HepG2 (cell line): Measurements from ENCODE around the gene CFAP54. TPM values are rescaled to one million over a fixed set of nuclear protein-coding genes. Genes with fewer than 3 reads are reported as not detected.

Experiments used
- BCLAF1 ChIP-seq: fragments of 450-650 bp; IDR thresholded peaks from 2 replicates; pipeline ENCODE4 v1.6.1; 2017; ENCODE audit warnings: mild to moderate bottlenecking
- CTCF ChIP-seq: sonication (generic); formaldehyde crosslinking; IDR thresholded peaks from 2 replicates; pipeline ENCODE4 v1.5.0; 2020; ENCODE audit warnings: mild to moderate bottlenecking, missing genetic modification reagents, moderate library complexity
- GABPB1 ChIP-seq: IDR thresholded peaks from 2 replicates; pipeline ENCODE4 v1.6.1; 2016; ENCODE audit warnings: mild to moderate bottlenecking, missing genetic modification reagents, moderate library complexity, missing compliant biosample characterization
- HMG20A ChIP-seq: IDR thresholded peaks from 2 replicates; pipeline ENCODE4 v1.6.1; 2016; ENCODE audit warnings: borderline replicate concordance
- LCORL ChIP-seq, 2 experiments: fragments of 450-650 bp in 1 of 2; sonication (generic) in 1 of 2; formaldehyde crosslinking in 1 of 2; IDR thresholded peaks; 2 replicates each; pipeline versions ENCODE4 v1.5.0 to v1.6.1; 2017 to 2020; ENCODE audit warnings: antibody characterized with exemption in 1 of 2, missing genetic modification reagents in 1 of 2
- MED1 ChIP-seq: sonication (generic); formaldehyde crosslinking; IDR thresholded peaks from 2 replicates; pipeline ENCODE4 v1.4.0; 2020; ENCODE audit warnings: missing genetic modification reagents
- NCOA5 ChIP-seq: sonication (generic); formaldehyde crosslinking; IDR thresholded peaks from 2 replicates; pipeline ENCODE4 v1.4.0; 2020; ENCODE audit warnings: missing genetic modification reagents
- NFE2 ChIP-seq: sonication (generic); formaldehyde crosslinking; IDR thresholded peaks from 2 replicates; pipeline ENCODE4 v1.4.0; 2020; ENCODE audit warnings: missing genetic modification reagents
- RAD21 ChIP-seq: fragments of 450-650 bp; formaldehyde crosslinking; IDR thresholded peaks from 2 replicates; pipeline ENCODE4 v1.5.0; 2020; ENCODE audit warnings: mild to moderate bottlenecking
- RFX1 ChIP-seq: fragments of 450-650 bp; IDR thresholded peaks from 2 replicates; pipeline ENCODE4 v1.6.1; 2017
- SP140L ChIP-seq: sonication (generic); formaldehyde crosslinking; IDR thresholded peaks from 2 replicates; pipeline ENCODE4 v1.4.0; 2020; ENCODE audit warnings: missing genetic modification reagents, borderline replicate concordance
- TFE3 ChIP-seq: IDR thresholded peaks from 2 replicates; pipeline ENCODE4 v1.6.1; 2016
- ZBTB42 ChIP-seq: sonication (generic); formaldehyde crosslinking; IDR thresholded peaks from 2 replicates; pipeline ENCODE4 v1.5.0; 2020; ENCODE audit warnings: mild to moderate bottlenecking, missing genetic modification reagents
- ZBTB8A ChIP-seq: sonication (generic); formaldehyde crosslinking; IDR thresholded peaks from 2 replicates; pipeline ENCODE4 v1.4.0; 2020; ENCODE audit warnings: mild to moderate bottlenecking, low read depth, missing genetic modification reagents, borderline replicate concordance
- ZFAT ChIP-seq: sonication (generic); formaldehyde crosslinking; conservative IDR thresholded peaks from 2 replicates; pipeline ENCODE4 v1.8.1; 2023; ENCODE audit warnings: missing genetic modification reagents, inconsistent platforms
- ZNF660 ChIP-seq: sonication (generic); formaldehyde crosslinking; IDR thresholded peaks from 2 replicates; pipeline ENCODE4 v1.5.1; 2020; ENCODE audit warnings: mild to moderate bottlenecking, low read depth, missing genetic modification reagents, borderline replicate concordance
- polyA plus RNA-seq, 8 experiments: library from polyadenylated mRNA; depleted of rRNA in 3 of 8; stranded (reverse) in 7 of 8; unstranded in 1 of 8; fragments of >200 nt; fragmentation: Illumina TruSeq in 4 of 8; extraction: Trizol in 4 of 8; gene quantifications; 2 replicates each; pipeline versions ENCODE4 v1.2.1 to v1.2.3, GENCODE V29; 2011 to 2016; ENCODE audit warnings: low read depth in 4 of 8, missing spikeins in 1 of 8, mixed read lengths in 1 of 8; ENCODE audit not compliant: insufficient read depth in 1 of 8
- total RNA-seq, 5 experiments: library from RNA; depleted of rRNA; stranded (reverse); fragments of >200 nt; fragmentation: Illumina TruSeq; extraction: Trizol; gene quantifications; 2 replicates each; pipeline ENCODE4 v1.2.3, GENCODE V29; 2016; ENCODE audit warnings: low read depth in 1 of 5
- TF ChIP-seq, protein P1 (sequence below): sonication (generic); formaldehyde crosslinking; IDR thresholded peaks from 2 replicates; pipeline ENCODE4 v1.5.0; 2020; ENCODE audit warnings: missing genetic modification reagents
- TF ChIP-seq, protein P2 (sequence below): sonication (generic); formaldehyde crosslinking; IDR thresholded peaks from 2 replicates; pipeline ENCODE4 v1.9.0; 2021; ENCODE audit warnings: missing genetic modification reagents, mild to moderate bottlenecking, borderline replicate concordance
- TF ChIP-seq, protein P3 (sequence below): sonication (generic); formaldehyde crosslinking; IDR thresholded peaks from 2 replicates; pipeline ENCODE4 v1.5.0; 2020; ENCODE audit warnings: mild to moderate bottlenecking, missing genetic modification reagents

Gene CFAP54
- total and polyA plus RNA-seq, 2 of the 13 experiments (the other 11 are each of a cell fraction or from before 2014, with no cell fraction given) = not detected

GRCh38 chr12:96489392-96490056 lies at the start of gene CFAP54 (continued):
- TF ChIP-seq, protein P1, sequence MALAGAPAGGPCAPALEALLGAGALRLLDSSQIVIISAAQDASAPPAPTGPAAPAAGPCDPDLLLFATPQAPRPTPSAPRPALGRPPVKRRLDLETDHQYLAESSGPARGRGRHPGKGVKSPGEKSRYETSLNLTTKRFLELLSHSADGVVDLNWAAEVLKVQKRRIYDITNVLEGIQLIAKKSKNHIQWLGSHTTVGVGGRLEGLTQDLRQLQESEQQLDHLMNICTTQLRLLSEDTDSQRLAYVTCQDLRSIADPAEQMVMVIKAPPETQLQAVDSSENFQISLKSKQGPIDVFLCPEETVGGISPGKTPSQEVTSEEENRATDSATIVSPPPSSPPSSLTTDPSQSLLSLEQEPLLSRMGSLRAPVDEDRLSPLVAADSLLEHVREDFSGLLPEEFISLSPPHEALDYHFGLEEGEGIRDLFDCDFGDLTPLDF (CRISPR knock-in tag) = peak; percentile 66; the same call in 1 of the 2 replicates
- TF ChIP-seq ZFAT (CRISPR knock-in tag) = no peak
- no peak for TF ChIP-seq NFE2
- no peak for TF ChIP-seq BCLAF1
- TF ChIP-seq CTCF (CRISPR knock-in tag) = peak; percentile 96
- TF ChIP-seq ZBTB42 (CRISPR knock-in tag) = no peak
- no peak for TF ChIP-seq NCOA5
- TF ChIP-seq, protein P2, sequence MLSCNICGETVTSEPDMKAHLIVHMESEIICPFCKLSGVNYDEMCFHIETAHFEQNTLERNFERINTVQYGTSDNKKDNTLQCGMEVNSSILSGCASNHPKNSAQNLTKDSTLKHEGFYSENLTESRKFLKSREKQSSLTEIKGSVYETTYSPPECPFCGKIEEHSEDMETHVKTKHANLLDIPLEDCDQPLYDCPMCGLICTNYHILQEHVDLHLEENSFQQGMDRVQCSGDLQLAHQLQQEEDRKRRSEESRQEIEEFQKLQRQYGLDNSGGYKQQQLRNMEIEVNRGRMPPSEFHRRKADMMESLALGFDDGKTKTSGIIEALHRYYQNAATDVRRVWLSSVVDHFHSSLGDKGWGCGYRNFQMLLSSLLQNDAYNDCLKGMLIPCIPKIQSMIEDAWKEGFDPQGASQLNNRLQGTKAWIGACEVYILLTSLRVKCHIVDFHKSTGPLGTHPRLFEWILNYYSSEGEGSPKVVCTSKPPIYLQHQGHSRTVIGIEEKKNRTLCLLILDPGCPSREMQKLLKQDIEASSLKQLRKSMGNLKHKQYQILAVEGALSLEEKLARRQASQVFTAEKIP = no peak
- TF ChIP-seq HMG20A = no peak
- peak; percentile 61; the same call in 1 of the 2 replicates for TF ChIP-seq GABPB1 (CRISPR knock-in tag)
- TF ChIP-seq TFE3 (CRISPR knock-in tag) = peak; percentile 63; the same call in 1 of the 2 replicates
- TF ChIP-seq MED1 = peak; percentile 41
- TF ChIP-seq LCORL (IDR thresholded peaks at IDR 0.05) = no peak
- TF ChIP-seq LCORL (CRISPR knock-in tag; IDR thresholded peaks at IDR 0.05) = 0 out of 2 replicates have a peak, but pooled peaks have one; percentile 45
- no peak for TF ChIP-seq ZNF660
- TF ChIP-seq SP140L (CRISPR knock-in tag) = no peak
- TF ChIP-seq RAD21 = peak; percentile 81
- no peak for TF ChIP-seq ZBTB8A (CRISPR knock-in tag)
- TF ChIP-seq, protein P3, sequence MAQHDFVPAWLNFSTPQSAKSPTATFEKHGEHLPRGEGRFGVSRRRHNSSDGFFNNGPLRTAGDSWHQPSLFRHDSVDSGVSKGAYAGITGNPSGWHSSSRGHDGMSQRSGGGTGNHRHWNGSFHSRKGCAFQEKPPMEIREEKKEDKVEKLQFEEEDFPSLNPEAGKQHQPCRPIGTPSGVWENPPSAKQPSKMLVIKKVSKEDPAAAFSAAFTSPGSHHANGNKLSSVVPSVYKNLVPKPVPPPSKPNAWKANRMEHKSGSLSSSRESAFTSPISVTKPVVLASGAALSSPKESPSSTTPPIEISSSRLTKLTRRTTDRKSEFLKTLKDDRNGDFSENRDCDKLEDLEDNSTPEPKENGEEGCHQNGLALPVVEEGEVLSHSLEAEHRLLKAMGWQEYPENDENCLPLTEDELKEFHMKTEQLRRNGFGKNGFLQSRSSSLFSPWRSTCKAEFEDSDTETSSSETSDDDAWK = no peak
- TF ChIP-seq RFX1 = peak; percentile 99
